HCT116 (cell line): ENCODE data around the gene PCDHA11. TPM values are rescaled to one million over a fixed set of nuclear protein-coding genes. Genes with fewer than 3 reads are reported as not detected.

Source experiments
- ATAC-seq: fragments of 200-7000 bp; cut with Tn5 transposase; 2 replicates; pipeline ENCODE4 v1.9.1; 2020; ENCODE audit warnings: mild to moderate bottlenecking, moderate library complexity
- BruUV-seq: library from RNA; stranded (reverse); fragments of 400-500 nt; replicated peaks from 2 replicates; lab custom pipeline; 2021; lab: Mats Ljungman, UMichigan
- CTCF ChIA-PET: fragments of 300-600 bp; sonication (Branson Sonifier 250); formaldehyde crosslinking; loops from one replicate; lab custom pipeline; 2021; ENCODE audit warnings: antibody characterized with exemption; lab: Charles Lee
- POLR2A ChIA-PET: fragments of 300-600, 350-600 bp; sonication (Branson Sonifier 250); formaldehyde crosslinking; loops from one replicate; lab custom pipeline; 2021; ENCODE audit warnings: antibody characterized with exemption; lab: Charles Lee
- RAD21 ChIA-PET, 2 experiments: fragments of 300-600 bp; sonication (Branson Sonifier 250); formaldehyde crosslinking; loops; one replicate each; lab custom pipeline; 2023; ENCODE audit warnings: low total read pairs in 2 of 2; ENCODE audit not compliant: uncharacterized antibody in 2 of 2, unreplicated experiment in 2 of 2, low non-redundant PET in 1 of 2; lab: Charles Lee
- DNase-seq: peaks from one replicate; pipeline ENCODE4 v3.0.0-alpha.2; 2010; ENCODE audit warnings: low read depth, low spot score
- H2AFZ ChIP-seq: fragments of 200-600 bp; shearing (Covaris generic), sonication (generic); 2 replicates; pipeline ENCODE4 v1.6.1; 2017; ENCODE audit warnings: low read depth, mixed run types, mixed read lengths, antibody characterized with exemption, low read length; ENCODE audit not compliant: poor library complexity, severe bottlenecking
- H3K27ac ChIP-seq: 2 replicates; pipeline ENCODE4 v1.5.1; 2012; ENCODE audit warnings: low read depth, low read length
- H3K27me3 ChIP-seq: fragments of 200-600 bp; sonication (generic); 2 replicates; pipeline ENCODE4 v1.6.1; 2016; ENCODE audit warnings: mixed run types, low read length, mixed read lengths; ENCODE audit not compliant: insufficient read depth
- H3K36me3 ChIP-seq, 2 experiments: fragments of 200-500 bp in 1 of 2; fragments of 200-600 bp in 1 of 2; sonication (Bioruptor generic) in 1 of 2; sonication (generic) in 1 of 2; 2 replicates each; pipeline versions ENCODE4 v1.5.1 to v1.6.1; 2014 to 2016; ENCODE audit warnings: low read length in 2 of 2, inconsistent platforms in 1 of 2, mixed read lengths in 1 of 2, mixed run types in 1 of 2; ENCODE audit not compliant: insufficient read depth in 2 of 2, control insufficient read depth in 1 of 2
- H3K4me1 ChIP-seq, 2 experiments: fragments of 200-600 bp in 1 of 2; sonication (generic) in 1 of 2; 2 replicates each; pipeline versions ENCODE4 v1.5.1 to v1.6.1; 2012 to 2017; ENCODE audit warnings: low read length in 2 of 2, inconsistent platforms in 1 of 2, mild to moderate bottlenecking in 1 of 2, mixed read lengths in 1 of 2, mixed run types in 1 of 2, moderate library complexity in 1 of 2; ENCODE audit not compliant: insufficient read depth in 2 of 2, control insufficient read depth in 1 of 2
- H3K4me2 ChIP-seq: fragments of 200-600 bp; sonication (generic); 2 replicates; pipeline ENCODE4 v1.6.1; 2017; ENCODE audit warnings: mixed run types, low read length, mixed read lengths
- H3K4me3 ChIP-seq, 2 experiments: fragments of 200-600 bp in 1 of 2; sonication (generic) in 1 of 2; replicated peaks in 1 of 2; 2 replicates each; pipeline ENCODE4 v1.5.1; 2011 to 2016; ENCODE audit warnings: low read length in 2 of 2, control low read depth in 1 of 2, low read depth in 1 of 2, mild to moderate bottlenecking in 1 of 2, mixed read lengths in 1 of 2, mixed run types in 1 of 2
- H3K79me2 ChIP-seq: fragments of 200-600 bp; sonication (generic); 2 replicates; pipeline ENCODE4 v1.6.1; 2017; ENCODE audit warnings: mild to moderate bottlenecking, mixed run types, low read length, moderate library complexity, mixed read lengths; ENCODE audit not compliant: insufficient read depth
- H3K9ac ChIP-seq: fragments of 200-600 bp; sonication (generic); 2 replicates; pipeline ENCODE4 v1.6.1; 2016; ENCODE audit warnings: low read length, mixed read lengths
- H3K9me2 ChIP-seq: fragments of 200-600 bp; sonication (generic), shearing (Covaris generic); 2 replicates; pipeline ENCODE4 v1.6.1; 2017; ENCODE audit warnings: mixed run types, mild to moderate bottlenecking, moderate library complexity; ENCODE audit not compliant: insufficient read depth
- H3K9me3 ChIP-seq, 2 experiments: fragments of 200-500 bp in 1 of 2; fragments of 200-600 bp in 1 of 2; sonication (Bioruptor generic) in 1 of 2; sonication (generic) in 1 of 2; 2 replicates each; pipeline ENCODE4 v1.6.1; 2014 to 2017; ENCODE audit warnings: low read length in 2 of 2, mixed read lengths in 2 of 2, inconsistent platforms in 1 of 2, low read depth in 1 of 2, mild to moderate bottlenecking in 1 of 2, mixed run types in 1 of 2, moderate library complexity in 1 of 2; ENCODE audit not compliant: control insufficient read depth in 1 of 2, insufficient read depth in 1 of 2
- H4K20me1 ChIP-seq: fragments of 200-600 bp; sonication (generic), shearing (Covaris generic); 2 replicates; pipeline ENCODE4 v1.6.1; 2017; ENCODE audit warnings: mixed run types, mild to moderate bottlenecking, moderate library complexity; ENCODE audit not compliant: insufficient read depth
- CBX3 ChIP-seq: IDR thresholded peaks from 2 replicates; pipeline ENCODE4 v1.6.1; 2012; ENCODE audit warnings: low read depth
- CEBPB ChIP-seq: IDR thresholded peaks from 2 replicates; pipeline ENCODE4 v1.6.1; 2012; ENCODE audit warnings: low read depth
- CTCF ChIP-seq, 3 experiments: fragments of 200-600 bp in 1 of 3; sonication (generic) in 1 of 3; IDR thresholded peaks in 2 of 3; conservative IDR thresholded peaks in 1 of 3; 2 replicates each; pipeline ENCODE4 v1.5.1; 2012 to 2017; ENCODE audit warnings: low read depth in 2 of 3, low read length in 2 of 3, antibody characterized with exemption in 1 of 3, borderline replicate concordance in 1 of 3, control low read depth in 1 of 3, mild to moderate bottlenecking in 1 of 3, mixed read lengths in 1 of 3, mixed run types in 1 of 3, moderate library complexity in 1 of 3; ENCODE audit not compliant: insufficient read depth in 1 of 3
- EGR1 ChIP-seq: IDR thresholded peaks from 2 replicates; pipeline ENCODE4 v1.6.1; 2012; ENCODE audit warnings: low read depth
- ELF1 ChIP-seq: IDR thresholded peaks from 2 replicates; pipeline ENCODE4 v1.6.1; 2012; ENCODE audit warnings: low read depth, borderline replicate concordance
- EZH2phosphoT487 ChIP-seq: fragments of 200-600 bp; IDR thresholded peaks from 2 replicates; pipeline ENCODE4 v1.6.1; 2018; ENCODE audit warnings: antibody characterized with exemption, borderline replicate concordance
- POLR2AphosphoS5 ChIP-seq: IDR thresholded peaks from 2 replicates; pipeline ENCODE4 v1.6.1; 2011; ENCODE audit warnings: mild to moderate bottlenecking, low read depth, low read length, moderate library complexity
- RAD21 ChIP-seq: IDR thresholded peaks from 2 replicates; pipeline ENCODE4 v1.6.1; 2012; ENCODE audit warnings: low read depth, mild to moderate bottlenecking
- intact Hi-C: fragments of 100-400 bp; cut with micrococcal nuclease; formaldehyde crosslinking; loops from 2 replicates; pipeline ENCODE4 v1.10.0; 2022
- total RNA-seq: library from RNA; stranded (reverse); gene quantifications from one replicate; pipeline ENCODE4 v1.2.1, GENCODE V29; 2021; ENCODE audit not compliant: unreplicated experiment

PCDHA11 gene
- total RNA-seq, 1 experiment from 2014 or later: 0.27 TPM

GRCh38 chr5:140840978-140841962, 27.5 kb upstream of the PCDHA11 start, which contains the start of gene PCDHA8:
PCDHA8 (plus strand) TSS chr5:140841187; CDS start chr5:140841322, 135 bp downstream.
- Histone ChIP-seq H3K9ac (no peak within 1 kb of the TSS), H3K9me3 (no peaks in the 10 kb centered on the region; a peak in 1 of 4 replicates), H3K4me2 (no peak within 1 kb of the TSS), H3K27me3 (no peaks in the 10 kb centered on the region), H4K20me1 (no peaks in the 10 kb centered on the region), H3K27ac (no peak within 1 kb of the TSS), H3K79me2 (no peaks in the 10 kb centered on the region), H2AFZ (no peak within 1 kb of the TSS), H3K9me2 (no peaks in the 10 kb centered on the region), H3K4me1 (no peaks in the 10 kb centered on the region), H3K4me3 (no peak within 1 kb of the TSS), H3K36me3 (no peaks in the 10 kb centered on the region)
- CTCF ChIA-PET: interaction anchor here (1.2 to 1.9 kb wide), 2 partner anchors 194 to 200 kb away, joined by 4 to 7 read pairs; no protein-coding TSS in a partner anchor
- DNase-seq: peak; percentile 13
- TF ChIP-seq POLR2AphosphoS5 (no peak), EGR1 (no peak), RAD21 (peak; percentile 64), EZH2phosphoT487 (no peak), CTCF (IDR thresholded peaks at IDR 0.05 in 2 of 3, conservative IDR thresholded peaks at IDR 0.05 in 1 of 3; ENCODE audit: borderline replicate concordance in 1 of 3, insufficient read depth in 1 of 3, low read depth in 2 of 3, low read length in 2 of 3) (peak; percentile 24 to 58 (median 39); a peak in 3 of 6 replicates), CBX3 (no peak), ELF1 (no peak), CEBPB (no peak)
- no peak for ATAC-seq
- POLR2A ChIA-PET: no interaction called here
- intact Hi-C loops: loop anchor here (1.0 kb wide), 1 partner anchor 200 kb away; no protein-coding TSS in a partner anchor
- RAD21 ChIA-PET: no interaction called here
- no TSS peak for BruUV-seq
